ENCODE data around the gene MYRF.

The MYRF gene

DNA sequence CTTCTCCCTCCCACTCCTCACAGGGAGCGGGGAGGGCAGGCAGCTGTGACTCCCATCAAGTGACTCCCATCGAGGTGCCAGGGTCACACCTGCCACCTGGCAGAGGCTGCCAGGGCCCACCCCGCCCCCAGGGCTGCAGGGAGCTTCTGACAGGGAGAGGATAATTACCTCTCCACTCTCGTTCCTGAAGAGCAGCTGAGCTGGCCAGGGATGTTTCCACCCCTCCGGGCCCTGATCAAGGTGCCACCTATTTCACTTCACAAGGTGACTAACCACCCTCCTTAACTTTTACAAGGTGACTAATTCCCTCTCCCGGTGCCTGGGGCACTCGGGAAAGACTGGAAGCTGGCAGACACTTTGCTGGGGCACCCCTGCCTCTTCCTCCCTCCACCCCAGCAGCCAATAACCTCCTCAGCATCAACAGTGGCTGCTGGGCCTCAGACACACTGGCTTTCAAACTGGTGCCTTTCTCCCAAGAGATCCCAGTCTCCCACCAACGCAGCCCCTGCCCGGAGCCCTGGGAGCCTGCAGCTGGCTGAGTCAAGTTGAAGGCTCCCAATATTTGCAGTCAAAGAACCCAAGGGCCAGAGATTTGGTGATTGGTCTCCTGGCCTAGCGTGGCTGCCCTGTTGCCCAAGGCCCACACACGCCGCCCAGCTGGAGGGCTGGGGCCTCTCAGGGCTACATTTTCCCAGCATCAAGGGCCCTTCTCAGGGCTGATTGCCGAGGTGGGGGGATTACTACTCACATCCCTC lies 22.0 kb upstream of the MYRF start:
- Histone ChIP-seq H3K9me3 (no peaks in the 10 kb centered on the region), H3K4me3 (no peak overlapping the region), H3K27ac (no peak overlapping the region), H3K4me1 (peaks cover 17% of the 10 kb centered on the region), H3K9ac (no peak overlapping the region), H3K36me3 (no peaks in the 10 kb centered on the region), H3K4me2 (no peak overlapping the region), H3K27me3 (no peaks in the 10 kb centered on the region), H4K20me1 (no peaks in the 10 kb centered on the region)
- TF ChIP-seq Cebpa-rat (IDR thresholded peaks at IDR 0.05): no peak

DNA sequence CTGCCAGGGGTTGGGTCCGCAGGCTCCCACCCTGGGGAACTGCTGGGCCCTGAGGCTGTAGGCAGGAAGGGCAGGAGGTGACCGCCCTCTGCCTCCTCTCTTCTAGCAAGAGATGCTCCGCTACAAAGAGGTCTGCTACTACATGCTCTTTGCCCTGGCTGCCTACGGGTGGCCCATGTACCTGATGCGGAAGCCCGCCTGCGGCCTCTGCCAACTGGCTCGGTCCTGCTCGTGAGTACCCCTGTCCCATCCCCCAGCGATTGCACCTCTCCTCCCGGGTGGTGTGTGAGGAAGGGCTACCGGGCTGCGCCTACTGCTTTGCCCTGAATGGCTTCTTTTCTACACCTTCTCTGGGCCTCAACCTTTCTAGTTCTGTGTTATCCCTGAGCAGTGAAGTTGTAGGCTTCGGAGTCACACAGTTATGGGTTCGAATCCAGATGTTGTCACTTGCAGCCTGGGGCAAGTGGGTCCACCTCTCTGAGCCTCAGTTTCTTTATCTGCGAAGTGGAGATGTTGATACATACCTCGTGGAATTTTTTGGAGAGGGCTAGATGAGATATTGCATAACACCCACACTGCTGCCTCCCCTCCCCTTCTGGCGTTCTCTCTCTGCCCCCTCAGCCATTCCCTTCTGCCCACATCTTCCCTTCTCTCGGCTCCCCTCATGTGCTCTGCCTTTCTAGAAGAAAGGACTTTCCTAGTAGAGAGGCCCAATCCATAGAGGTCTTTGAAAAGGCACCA lies 21.1 kb upstream of the MYRF start:
- Histone ChIP-seq H3K9me3 (no peaks in the 10 kb centered on the region), H3K4me3 (no peak overlapping the region), H3K36me3 (no peaks in the 10 kb centered on the region), H3K4me2 (no peak overlapping the region), H3K27me3 (no peaks in the 10 kb centered on the region), H3K27ac (no peak overlapping the region), H3K9ac (no peak overlapping the region), H4K20me1 (no peaks in the 10 kb centered on the region), H3K4me1 (peaks cover 17% of the 10 kb centered on the region)
- TF ChIP-seq Cebpa-rat (IDR thresholded peaks at IDR 0.05): no peak

DNA sequence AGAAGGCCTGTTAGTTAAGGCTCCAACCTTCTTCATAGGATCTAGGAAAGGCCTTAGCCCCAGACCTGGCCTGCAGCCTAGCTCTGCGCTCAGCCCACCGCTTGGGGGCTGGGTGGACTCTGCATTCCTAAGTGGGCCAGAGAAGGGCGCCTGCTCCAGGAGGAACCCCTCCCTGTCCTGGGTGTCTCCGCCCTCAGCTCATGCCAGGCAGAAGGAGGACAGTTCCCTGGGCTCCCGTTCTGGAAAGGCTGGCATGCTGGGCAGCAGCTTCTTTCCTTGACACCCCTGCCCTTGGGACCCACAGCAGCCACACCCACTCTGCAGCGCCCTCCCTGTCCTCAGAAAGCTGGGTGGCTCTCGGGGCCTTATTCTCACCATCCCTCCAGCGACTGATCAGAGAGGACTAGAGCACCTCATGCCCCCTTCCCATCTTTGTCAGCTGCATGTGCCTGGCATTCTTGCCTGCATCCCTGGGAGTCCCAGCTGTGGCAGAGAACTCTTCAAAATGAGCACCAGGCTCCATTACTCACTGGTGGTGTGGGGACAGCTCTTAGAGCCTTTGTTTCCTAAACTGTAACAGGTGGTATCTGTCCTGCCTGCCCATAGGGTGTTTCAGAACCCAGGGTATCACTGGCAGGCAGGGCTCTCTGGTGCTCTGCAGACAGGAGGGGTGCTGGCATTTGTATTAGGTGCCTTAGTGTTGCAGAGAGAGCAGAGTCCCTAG lies 20.3 kb upstream of the MYRF start:
- H3K27ac ChIP-seq: no peak overlapping the region
- no peak overlapping the region for H3K4me3 ChIP-seq
- no peaks in the 10 kb centered on the region for H4K20me1 ChIP-seq
- no peaks in the 10 kb centered on the region for H3K27me3 ChIP-seq
- no peaks in the 10 kb centered on the region for H3K9me3 ChIP-seq
- H3K4me2 ChIP-seq: no peak overlapping the region
- H3K4me1 ChIP-seq: peaks cover 17% of the 10 kb centered on the region
- no peak overlapping the region for H3K9ac ChIP-seq
- TF ChIP-seq Cebpa-rat (IDR thresholded peaks at IDR 0.05): no peak
- no peaks in the 10 kb centered on the region for H3K36me3 ChIP-seq

DNA sequence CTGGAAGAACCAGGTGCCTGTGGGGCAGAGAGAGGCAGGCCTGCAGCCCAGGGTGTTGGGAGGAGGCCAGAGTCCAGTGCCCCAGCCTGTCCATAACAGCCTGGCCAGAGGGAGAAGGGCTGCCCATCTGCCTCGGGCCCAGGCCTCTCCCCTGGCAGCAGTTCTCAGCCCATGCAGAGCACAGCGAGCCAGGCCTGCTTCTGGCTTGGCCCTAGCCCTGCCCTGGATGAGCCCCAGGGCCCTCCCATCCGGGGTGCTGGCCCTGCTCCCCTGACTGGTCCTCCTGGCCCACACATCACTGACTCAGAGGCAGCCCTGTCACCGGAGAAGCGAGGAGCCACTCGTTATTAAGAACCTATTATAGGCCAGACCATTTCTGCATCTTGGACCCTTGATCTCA lies 19.7 kb upstream of the MYRF start:
- Histone ChIP-seq H4K20me1 (no peaks in the 10 kb centered on the region), H3K27ac (no peak overlapping the region), H3K4me1 (peaks cover 17% of the 10 kb centered on the region), H3K27me3 (no peaks in the 10 kb centered on the region), H3K4me3 (no peak overlapping the region), H3K4me2 (no peak overlapping the region), H3K9ac (no peak overlapping the region), H3K36me3 (no peaks in the 10 kb centered on the region), H3K9me3 (no peaks in the 10 kb centered on the region)
- no peak for TF ChIP-seq Cebpa-rat (IDR thresholded peaks at IDR 0.05)

DNA sequence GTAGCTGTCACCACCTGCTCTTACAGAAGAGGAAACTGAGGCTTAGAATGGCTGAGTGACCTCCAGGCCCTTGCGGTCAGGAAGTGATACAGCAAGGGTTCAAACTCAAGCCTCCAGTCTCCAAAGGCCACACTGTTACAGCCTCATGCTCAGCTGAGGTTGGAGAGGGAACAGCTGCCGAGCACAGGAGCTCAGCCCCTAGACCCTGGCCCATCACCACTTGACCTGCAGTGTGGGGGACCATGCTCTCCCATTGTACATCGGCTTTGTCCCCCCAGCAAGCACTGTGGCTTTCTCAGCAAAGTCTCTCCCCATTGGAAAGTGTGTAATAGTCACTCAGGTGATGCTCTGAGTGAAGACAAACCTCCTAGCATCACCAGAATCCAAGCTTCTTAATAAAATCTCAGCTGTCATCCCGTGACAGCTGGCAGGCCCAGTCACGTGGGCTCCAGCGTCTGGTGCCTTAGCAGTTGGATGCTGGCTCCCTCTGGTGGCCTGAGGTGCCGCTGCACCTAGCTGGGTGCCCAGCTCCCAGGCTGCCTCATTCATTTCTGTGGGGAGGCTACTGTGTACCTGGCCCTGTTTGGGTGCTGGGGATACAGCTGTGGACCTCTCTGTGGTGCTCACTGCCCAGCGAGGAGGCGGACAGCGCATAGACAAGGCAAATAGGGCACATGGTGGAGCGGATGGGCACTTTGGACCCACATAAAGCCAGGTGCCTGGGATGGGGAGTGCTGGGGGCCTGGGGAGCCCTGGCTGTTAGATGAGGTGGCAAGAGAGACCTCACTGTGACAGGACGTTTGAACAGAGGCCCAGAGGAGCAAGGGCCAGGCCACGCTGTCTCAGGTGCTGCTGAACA lies 19.1 kb upstream of the MYRF start:
- no peaks in the 10 kb centered on the region for H3K36me3 ChIP-seq
- H3K4me3 ChIP-seq: no peak overlapping the region
- no peaks in the 10 kb centered on the region for H3K9me3 ChIP-seq
- H3K9ac ChIP-seq: 0 out of 2 replicates have a peak overlapping the region, but pooled peaks have one; percentile 15
- no peaks in the 10 kb centered on the region for H4K20me1 ChIP-seq
- no peak overlapping the region for H3K27ac ChIP-seq
- no peaks in the 10 kb centered on the region for H3K27me3 ChIP-seq
- H3K4me1 ChIP-seq: peaks cover 10% of the 10 kb centered on the region
- H3K4me2 ChIP-seq: no peak overlapping the region
- TF ChIP-seq Cebpa-rat (IDR thresholded peaks at IDR 0.05): no peak

DNA sequence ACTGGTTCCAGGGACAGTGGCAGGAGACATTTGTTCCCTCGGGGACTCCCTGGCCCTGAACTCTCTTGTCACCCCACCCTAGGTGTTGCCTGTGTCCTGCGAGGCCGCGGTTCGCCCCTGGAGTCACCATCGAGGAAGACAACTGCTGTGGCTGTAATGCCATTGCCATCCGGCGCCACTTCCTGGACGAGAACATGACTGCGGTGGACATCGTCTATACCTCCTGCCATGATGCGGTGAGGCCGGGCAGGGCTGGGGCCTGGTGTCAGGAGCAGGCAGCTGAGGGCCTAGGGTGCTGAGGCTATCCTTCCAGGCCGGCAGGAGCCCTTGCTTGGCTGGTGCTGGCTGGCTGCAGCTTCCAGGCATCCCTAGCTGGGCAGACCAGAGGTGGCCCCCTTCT lies 17.7 kb upstream of the MYRF start:
- Histone ChIP-seq H3K9me3 (no peaks in the 10 kb centered on the region), H3K4me3 (no peak overlapping the region), H4K20me1 (no peaks in the 10 kb centered on the region), H3K36me3 (no peaks in the 10 kb centered on the region), H3K9ac (no peak overlapping the region), H3K4me1 (peaks cover 2% of the 10 kb centered on the region; the same call in 1 of the 2 replicates), H3K27me3 (no peaks in the 10 kb centered on the region), H3K27ac (no peak overlapping the region), H3K4me2 (no peak overlapping the region)
- TF ChIP-seq Cebpa-rat (IDR thresholded peaks at IDR 0.05): no peak

DNA sequence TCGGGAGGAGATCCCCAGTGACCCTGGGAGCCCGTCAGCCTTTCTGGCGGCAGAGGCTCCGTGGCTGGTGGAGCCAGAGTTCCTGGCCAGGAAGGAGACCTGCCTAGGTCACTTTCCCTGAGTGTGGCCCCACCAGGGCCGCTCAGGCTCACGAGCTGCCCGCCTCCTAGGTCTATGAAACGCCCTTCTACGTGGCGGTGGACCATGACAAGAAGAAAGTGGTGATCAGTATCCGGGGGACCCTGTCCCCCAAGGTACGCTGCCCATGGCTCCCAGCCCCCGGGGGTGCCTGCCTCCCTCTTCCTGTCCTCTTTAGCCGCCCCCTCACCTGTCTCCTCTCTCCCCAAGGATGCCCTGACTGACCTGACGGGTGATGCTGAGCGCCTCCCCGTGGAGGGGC lies 17.0 kb upstream of the MYRF start:
- no peak for TF ChIP-seq Cebpa-rat (IDR thresholded peaks at IDR 0.05)
- Histone ChIP-seq H3K4me3 (no peak overlapping the region), H3K4me2 (no peak overlapping the region), H3K4me1 (peaks cover 8% of the 10 kb centered on the region; the same call in 1 of the 2 replicates), H4K20me1 (no peaks in the 10 kb centered on the region), H3K27me3 (no peaks in the 10 kb centered on the region), H3K9me3 (no peaks in the 10 kb centered on the region), H3K36me3 (no peaks in the 10 kb centered on the region), H3K27ac (no peak overlapping the region), H3K9ac (no peak overlapping the region)

DNA sequence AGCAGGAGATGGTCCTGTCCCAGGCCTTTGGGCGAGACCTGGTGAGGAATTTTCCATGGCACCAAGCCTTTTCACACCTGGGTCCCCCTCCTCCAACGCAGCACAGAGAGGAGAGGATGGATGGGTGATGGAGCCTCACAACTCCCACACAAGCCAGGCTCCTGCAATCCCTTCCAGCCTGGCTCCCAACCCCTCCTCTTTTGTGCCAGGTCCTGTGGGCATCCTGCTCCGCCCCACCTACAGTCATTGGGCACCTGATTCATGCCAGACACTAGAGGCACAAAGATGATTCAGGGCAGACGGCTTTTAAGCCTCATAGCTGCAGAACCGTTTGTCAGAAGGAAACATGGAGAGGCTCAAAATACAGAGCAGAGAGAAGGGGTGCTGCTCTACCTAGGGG lies 16.1 kb upstream of the MYRF start:
- H3K4me3 ChIP-seq: no peak overlapping the region
- no peak overlapping the region for H3K9ac ChIP-seq
- peaks cover 8% of the 10 kb centered on the region; the same call in 1 of the 2 replicates for H3K4me1 ChIP-seq
- TF ChIP-seq Cebpa-rat (IDR thresholded peaks at IDR 0.05): no peak
- H3K27ac ChIP-seq: no peak overlapping the region
- H3K4me2 ChIP-seq: no peak overlapping the region
- H4K20me1 ChIP-seq: no peaks in the 10 kb centered on the region
- no peaks in the 10 kb centered on the region for H3K36me3 ChIP-seq
- H3K27me3 ChIP-seq: no peaks in the 10 kb centered on the region
- no peaks in the 10 kb centered on the region for H3K9me3 ChIP-seq

DNA sequence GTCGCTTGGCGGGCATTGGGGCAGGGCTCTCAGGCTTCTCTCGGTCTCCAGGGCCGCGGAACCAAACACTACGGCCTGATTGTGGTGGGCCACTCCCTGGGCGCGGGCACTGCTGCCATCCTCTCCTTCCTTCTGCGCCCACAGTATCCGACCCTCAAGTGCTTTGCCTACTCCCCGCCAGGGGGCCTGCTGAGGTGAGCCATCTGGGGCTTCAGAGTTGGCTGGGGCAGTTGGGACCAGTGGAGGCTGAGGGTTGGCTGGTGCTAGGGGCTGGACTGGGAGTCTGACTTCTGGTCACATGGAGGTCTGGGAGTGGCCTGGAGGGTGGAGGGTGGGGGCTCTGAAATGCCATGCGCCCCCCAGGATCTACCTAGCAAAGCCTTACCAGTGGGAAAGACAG lies 15.3 kb upstream of the MYRF start:
- no peak overlapping the region for H3K9ac ChIP-seq
- no peaks in the 10 kb centered on the region for H3K36me3 ChIP-seq
- no peak overlapping the region for H3K27ac ChIP-seq
- no peaks in the 10 kb centered on the region for H4K20me1 ChIP-seq
- TF ChIP-seq Cebpa-rat (IDR thresholded peaks at IDR 0.05): no peak
- no peaks in the 10 kb centered on the region for H3K27me3 ChIP-seq
- H3K4me3 ChIP-seq: no peak overlapping the region
- no peaks in the 10 kb centered on the region for H3K9me3 ChIP-seq
- no peak overlapping the region for H3K4me2 ChIP-seq
- peaks cover 10% of the 10 kb centered on the region for H3K4me1 ChIP-seq
